ENCODE measurements around the gene PTTG2.

GRCh38 chr4:38009421-38009820 is 49.2 kb downstream of the PTTG2 start:
- TF ChIP-seq CTCF (IDR thresholded peaks at IDR 0.05) (no peak), EP300 (IDR thresholded peaks at IDR 0.05) (no peak), POLR2A (IDR thresholded peaks at IDR 0.05) (no peak), POLR2AphosphoS5 (IDR thresholded peaks at IDR 0.05) (no peak)

Measured in upper lobe of left lung (tissue), 4 donors.